HEK293 (cell line): ENCODE measurements around the gene ISOC2.

Experiments
- CTCF ChIP-seq: fragments of 450-650 bp; formaldehyde crosslinking; IDR thresholded peaks from 2 replicates; pipeline ENCODE4 v1.5.1; 2016; ENCODE audit warnings: missing biosample characterization, missing genetic modification characterization
- TRIM28 ChIP-seq: IDR thresholded peaks from 2 replicates; pipeline ENCODE4 v1.6.1; 2011; ENCODE audit warnings: low read length, control low read depth, borderline replicate concordance
- ZBTB10 ChIP-seq: fragments of 450-650 bp; formaldehyde crosslinking; IDR thresholded peaks from 2 replicates; pipeline ENCODE4 v1.5.1; 2016; ENCODE audit warnings: missing biosample characterization, missing genetic modification characterization
- ZNF121 ChIP-seq: fragments of 450-650 bp; formaldehyde crosslinking; IDR thresholded peaks from 2 replicates; pipeline ENCODE4 v1.5.1; 2016; ENCODE audit warnings: missing biosample characterization, missing genetic modification characterization
- ZNF19 ChIP-seq: fragments of 450-650 bp; formaldehyde crosslinking; IDR thresholded peaks from 2 replicates; pipeline ENCODE4; 2016; ENCODE audit warnings: missing biosample characterization, missing genetic modification characterization, low read depth
- ZNF274 ChIP-seq, 2 experiments: fragments of 200-500 bp in 1 of 2; fragments of 450-650 bp in 1 of 2; sonication (Bioruptor generic) in 1 of 2; formaldehyde crosslinking in 1 of 2; IDR thresholded peaks; 2 replicates each; pipeline versions ENCODE4 v1.5.1 to v1.6.1; 2014 to 2016; ENCODE audit warnings: borderline replicate concordance in 1 of 2, inconsistent platforms in 1 of 2, low read length in 1 of 2, missing biosample characterization in 1 of 2, missing genetic modification characterization in 1 of 2
- ZNF639 ChIP-seq: fragments of 450-650 bp; formaldehyde crosslinking; IDR thresholded peaks from 2 replicates; pipeline ENCODE4 v1.5.1; 2016; ENCODE audit warnings: missing biosample characterization, missing genetic modification characterization
- ZNF777 ChIP-seq: fragments of 450-650 bp; formaldehyde crosslinking; IDR thresholded peaks from 2 replicates; pipeline ENCODE4 v1.5.1; 2017; ENCODE audit warnings: missing biosample characterization, missing genetic modification characterization, borderline replicate concordance

- TF ChIP-seq TRIM28 (no peak), CTCF (tag by site-specific recombination) (no peak), ZNF777 (no peak), ZBTB10 (tag by site-specific recombination) (no peak), ZNF639 (tag by site-specific recombination) (no peak), ZNF19 (no peak), ZNF121 (tag by site-specific recombination) (no peak), ZNF274 (IDR thresholded peaks at IDR 0.05; ENCODE audit: low read length) (no peak), ZNF274 (tag by site-specific recombination; IDR thresholded peaks at IDR 0.05; ENCODE audit: borderline replicate concordance) (no peak)
Observed at GRCh38 chr19:55406826-55407549, 54.5 kb downstream of the ISOC2 start.
